Measurements from ENCODE around the gene WSCD1.

GRCh38 chr17:6147042-6147441, 76.9 kb downstream of the WSCD1 start:
- TF ChIP-seq, protein P1, sequence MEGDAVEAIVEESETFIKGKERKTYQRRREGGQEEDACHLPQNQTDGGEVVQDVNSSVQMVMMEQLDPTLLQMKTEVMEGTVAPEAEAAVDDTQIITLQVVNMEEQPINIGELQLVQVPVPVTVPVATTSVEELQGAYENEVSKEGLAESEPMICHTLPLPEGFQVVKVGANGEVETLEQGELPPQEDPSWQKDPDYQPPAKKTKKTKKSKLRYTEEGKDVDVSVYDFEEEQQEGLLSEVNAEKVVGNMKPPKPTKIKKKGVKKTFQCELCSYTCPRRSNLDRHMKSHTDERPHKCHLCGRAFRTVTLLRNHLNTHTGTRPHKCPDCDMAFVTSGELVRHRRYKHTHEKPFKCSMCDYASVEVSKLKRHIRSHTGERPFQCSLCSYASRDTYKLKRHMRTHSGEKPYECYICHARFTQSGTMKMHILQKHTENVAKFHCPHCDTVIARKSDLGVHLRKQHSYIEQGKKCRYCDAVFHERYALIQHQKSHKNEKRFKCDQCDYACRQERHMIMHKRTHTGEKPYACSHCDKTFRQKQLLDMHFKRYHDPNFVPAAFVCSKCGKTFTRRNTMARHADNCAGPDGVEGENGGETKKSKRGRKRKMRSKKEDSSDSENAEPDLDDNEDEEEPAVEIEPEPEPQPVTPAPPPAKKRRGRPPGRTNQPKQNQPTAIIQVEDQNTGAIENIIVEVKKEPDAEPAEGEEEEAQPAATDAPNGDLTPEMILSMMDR (IDR thresholded peaks at IDR 0.05): no peak
- no peak for TF ChIP-seq POLR2A (IDR thresholded peaks at IDR 0.05)
